ENCODE measurements around the gene B4GALT6.

DNA sequence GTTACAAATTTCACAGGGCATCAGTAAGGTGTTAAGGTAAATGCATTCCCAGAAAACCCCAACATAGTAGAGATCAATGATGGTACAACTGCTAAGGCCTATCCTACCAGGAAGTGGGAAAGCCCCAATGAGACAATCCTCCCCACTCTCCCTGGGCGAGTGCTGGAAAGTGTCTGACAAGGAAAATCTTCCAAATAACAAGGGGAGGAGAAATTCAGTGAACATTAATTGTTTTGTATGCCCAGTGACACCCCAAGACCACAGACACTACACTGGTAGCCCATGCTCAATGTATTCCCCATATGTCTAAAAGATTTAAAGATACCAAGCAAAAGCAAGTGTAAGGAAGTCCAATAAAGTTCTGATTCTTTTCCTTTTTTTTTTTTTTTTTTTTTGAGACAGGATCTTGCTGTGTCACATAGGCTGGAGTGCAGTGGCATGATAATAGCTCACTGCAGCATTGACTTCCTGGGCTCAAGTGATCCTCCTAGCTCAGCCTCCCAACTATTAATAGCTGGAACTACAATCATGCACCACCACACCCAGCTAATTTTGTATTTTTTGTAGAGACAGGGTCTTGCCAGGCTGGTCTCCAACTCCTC, 24.7 kb downstream of the B4GALT6 start:
- TF ChIP-seq, protein P1, sequence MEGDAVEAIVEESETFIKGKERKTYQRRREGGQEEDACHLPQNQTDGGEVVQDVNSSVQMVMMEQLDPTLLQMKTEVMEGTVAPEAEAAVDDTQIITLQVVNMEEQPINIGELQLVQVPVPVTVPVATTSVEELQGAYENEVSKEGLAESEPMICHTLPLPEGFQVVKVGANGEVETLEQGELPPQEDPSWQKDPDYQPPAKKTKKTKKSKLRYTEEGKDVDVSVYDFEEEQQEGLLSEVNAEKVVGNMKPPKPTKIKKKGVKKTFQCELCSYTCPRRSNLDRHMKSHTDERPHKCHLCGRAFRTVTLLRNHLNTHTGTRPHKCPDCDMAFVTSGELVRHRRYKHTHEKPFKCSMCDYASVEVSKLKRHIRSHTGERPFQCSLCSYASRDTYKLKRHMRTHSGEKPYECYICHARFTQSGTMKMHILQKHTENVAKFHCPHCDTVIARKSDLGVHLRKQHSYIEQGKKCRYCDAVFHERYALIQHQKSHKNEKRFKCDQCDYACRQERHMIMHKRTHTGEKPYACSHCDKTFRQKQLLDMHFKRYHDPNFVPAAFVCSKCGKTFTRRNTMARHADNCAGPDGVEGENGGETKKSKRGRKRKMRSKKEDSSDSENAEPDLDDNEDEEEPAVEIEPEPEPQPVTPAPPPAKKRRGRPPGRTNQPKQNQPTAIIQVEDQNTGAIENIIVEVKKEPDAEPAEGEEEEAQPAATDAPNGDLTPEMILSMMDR (IDR thresholded peaks at IDR 0.05; ENCODE audit: low read depth, low read length, poor library complexity, severe bottlenecking) = no peak
- no peak for TF ChIP-seq EZH2phosphoT487 (IDR thresholded peaks at IDR 0.05; ENCODE audit: borderline replicate concordance, low read length)
